Astrocyte of the spinal cord (primary cell): ENCODE measurements around the gene MPDZ.

Source experiments
- DNase-seq: peaks from one replicate; pipeline ENCODE4 v3.0.0; 2011; ENCODE audit warnings: low read depth, low spot score
- H3K4me3 ChIP-seq: 2 replicates; pipeline ENCODE4 v1.5.1; 2011; ENCODE audit warnings: low read depth, mild to moderate bottlenecking, low read length, moderate library complexity
- in situ Hi-C: cut with HindIII; loops from 2 replicates; pipeline ENCODE4 v1.10.0; 2017; ENCODE audit warnings: low sequenced_read_pairs
- TF ChIP-seq, protein P1 (sequence below): IDR thresholded peaks from 2 replicates; pipeline ENCODE4 v1.5.1; 2012; ENCODE audit warnings: low read depth, mild to moderate bottlenecking, low read length, inconsistent platforms

The MPDZ gene

DNA sequence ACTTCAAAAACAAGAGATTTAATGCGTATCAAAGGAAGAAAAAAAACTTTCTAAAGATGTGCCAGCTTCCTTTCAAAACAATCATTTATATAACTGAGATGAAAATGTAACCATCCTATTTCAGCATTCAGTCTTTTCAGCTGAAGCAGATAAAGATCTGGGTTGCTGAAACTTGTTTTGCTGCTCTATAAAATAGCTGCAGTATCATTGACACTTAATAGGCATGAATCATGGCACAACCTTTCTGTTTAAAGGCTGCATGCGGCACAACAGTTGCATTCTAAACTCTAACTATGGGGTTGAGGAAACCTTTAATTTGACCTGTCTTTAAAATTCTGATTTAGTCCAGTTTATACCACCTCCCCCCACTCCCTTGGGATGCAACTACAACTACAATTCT is 196.7 kb downstream of the MPDZ start:
- DNase-seq = no peak
- in situ Hi-C loops = no loop called here
- TF ChIP-seq, protein P1, sequence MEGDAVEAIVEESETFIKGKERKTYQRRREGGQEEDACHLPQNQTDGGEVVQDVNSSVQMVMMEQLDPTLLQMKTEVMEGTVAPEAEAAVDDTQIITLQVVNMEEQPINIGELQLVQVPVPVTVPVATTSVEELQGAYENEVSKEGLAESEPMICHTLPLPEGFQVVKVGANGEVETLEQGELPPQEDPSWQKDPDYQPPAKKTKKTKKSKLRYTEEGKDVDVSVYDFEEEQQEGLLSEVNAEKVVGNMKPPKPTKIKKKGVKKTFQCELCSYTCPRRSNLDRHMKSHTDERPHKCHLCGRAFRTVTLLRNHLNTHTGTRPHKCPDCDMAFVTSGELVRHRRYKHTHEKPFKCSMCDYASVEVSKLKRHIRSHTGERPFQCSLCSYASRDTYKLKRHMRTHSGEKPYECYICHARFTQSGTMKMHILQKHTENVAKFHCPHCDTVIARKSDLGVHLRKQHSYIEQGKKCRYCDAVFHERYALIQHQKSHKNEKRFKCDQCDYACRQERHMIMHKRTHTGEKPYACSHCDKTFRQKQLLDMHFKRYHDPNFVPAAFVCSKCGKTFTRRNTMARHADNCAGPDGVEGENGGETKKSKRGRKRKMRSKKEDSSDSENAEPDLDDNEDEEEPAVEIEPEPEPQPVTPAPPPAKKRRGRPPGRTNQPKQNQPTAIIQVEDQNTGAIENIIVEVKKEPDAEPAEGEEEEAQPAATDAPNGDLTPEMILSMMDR = no peak
- no peak overlapping the region for H3K4me3 ChIP-seq

DNA sequence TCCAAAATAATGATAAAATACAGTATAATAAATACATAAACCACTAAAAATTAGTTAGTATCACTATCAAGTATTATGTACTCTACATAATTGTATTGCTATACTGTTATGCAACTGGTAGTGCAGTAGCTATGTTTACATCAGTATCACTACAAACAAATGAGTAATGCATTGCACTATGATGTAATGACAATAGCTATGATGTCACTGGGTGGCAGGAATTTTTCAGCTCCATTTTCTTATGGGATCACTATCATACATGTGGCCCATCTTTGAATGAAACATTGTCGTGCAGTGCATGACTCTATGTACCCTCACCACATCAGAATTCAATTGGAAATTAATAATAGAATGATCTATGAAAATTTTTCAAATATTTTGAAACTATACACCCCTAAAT is 201.3 kb downstream of the MPDZ start:
- no peak for DNase-seq
- in situ Hi-C loops = no loop called here
- TF ChIP-seq, protein P1 = no peak
- H3K4me3 ChIP-seq = no peak overlapping the region

DNA sequence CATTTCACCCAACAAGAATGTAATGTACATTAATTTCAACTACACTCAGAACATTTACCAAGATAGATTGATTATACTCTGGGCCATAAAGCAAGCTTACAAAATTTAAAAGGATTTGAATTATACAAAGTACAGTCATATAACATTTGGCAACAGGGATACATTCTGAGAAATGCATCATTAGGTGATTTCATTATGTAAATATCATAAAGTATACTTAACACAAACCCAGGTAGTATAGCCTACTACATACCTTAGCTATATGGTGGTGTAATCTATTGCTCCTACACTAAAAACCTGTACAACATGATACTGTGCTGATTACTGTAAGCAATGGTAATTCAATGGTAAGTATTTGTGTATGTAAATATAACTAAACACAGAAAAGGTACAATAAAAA is 202.9 kb downstream of the MPDZ start:
- TF ChIP-seq, protein P1 = no peak
- H3K4me3 ChIP-seq = no peak overlapping the region
- in situ Hi-C loops = no loop called here
- DNase-seq = no peak

DNA sequence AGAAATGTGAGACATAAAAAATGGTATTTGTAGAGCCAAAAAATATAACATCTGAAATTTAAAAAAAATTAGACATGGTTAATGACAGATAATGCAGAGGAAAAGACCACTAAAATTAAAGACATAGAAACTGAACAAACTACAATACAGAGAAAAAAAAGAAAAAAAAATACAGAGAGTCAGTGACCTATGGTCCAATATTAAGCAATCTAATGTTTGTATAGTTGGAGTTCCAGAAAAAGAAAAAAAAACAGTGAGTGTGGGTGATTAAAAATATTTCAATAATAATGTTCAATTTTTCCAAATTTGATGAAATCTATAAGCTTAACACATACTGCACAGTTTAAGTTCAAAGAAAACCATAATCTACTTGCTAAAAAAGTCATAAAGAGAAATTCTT is 207.6 kb downstream of the MPDZ start:
- in situ Hi-C loops = no loop called here
- no peak overlapping the region for H3K4me3 ChIP-seq
- TF ChIP-seq, protein P1 = no peak
- DNase-seq = no peak

DNA sequence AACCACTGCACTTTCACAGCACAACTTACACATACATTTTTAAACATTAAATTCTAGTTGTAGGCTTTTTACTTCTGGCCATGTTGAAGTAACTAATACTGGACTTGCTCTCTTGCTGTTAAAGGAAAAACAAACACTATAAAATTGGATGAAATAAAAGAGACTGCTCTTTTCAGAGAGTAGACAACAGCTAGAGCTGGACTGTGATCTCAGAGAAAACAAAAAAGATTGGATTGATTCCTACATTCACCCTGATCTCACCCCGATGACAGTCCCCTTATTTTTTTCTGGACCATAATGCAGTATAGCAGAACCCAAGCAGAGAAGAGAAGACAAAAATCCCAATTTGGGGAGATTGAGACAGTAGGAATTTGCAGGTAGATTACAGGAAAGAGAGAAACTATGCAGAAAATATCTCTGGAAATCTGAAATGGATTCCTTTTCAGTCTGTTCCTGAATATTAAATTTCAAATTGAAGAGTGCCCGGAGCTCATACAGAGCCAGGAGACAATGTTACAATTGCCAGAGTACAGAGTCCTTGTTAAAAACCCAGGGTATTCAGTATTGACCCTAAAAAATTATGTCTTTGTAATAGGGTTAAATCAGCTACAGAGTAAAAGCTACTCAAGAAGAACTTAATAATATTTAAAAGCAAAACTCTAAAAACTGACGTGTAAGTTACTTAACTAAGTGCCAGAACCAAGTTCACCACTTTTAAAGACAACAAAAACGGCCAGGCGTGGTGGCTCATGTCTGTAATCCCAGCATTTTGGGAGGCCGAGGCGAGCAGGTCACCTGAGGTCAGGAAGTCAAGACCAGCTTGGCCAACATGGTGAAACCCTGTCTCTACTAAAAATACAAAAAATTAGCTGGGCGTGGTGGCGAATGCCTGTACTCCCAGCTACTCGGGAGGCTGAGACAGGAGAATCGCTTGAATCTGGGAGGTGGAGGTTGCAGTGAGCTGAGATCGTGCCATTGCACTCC is 208.6 kb downstream of the MPDZ start:
- no peak overlapping the region for H3K4me3 ChIP-seq
- in situ Hi-C loops = no loop called here
- DNase-seq = no peak
- TF ChIP-seq, protein P1 = no peak

DNA sequence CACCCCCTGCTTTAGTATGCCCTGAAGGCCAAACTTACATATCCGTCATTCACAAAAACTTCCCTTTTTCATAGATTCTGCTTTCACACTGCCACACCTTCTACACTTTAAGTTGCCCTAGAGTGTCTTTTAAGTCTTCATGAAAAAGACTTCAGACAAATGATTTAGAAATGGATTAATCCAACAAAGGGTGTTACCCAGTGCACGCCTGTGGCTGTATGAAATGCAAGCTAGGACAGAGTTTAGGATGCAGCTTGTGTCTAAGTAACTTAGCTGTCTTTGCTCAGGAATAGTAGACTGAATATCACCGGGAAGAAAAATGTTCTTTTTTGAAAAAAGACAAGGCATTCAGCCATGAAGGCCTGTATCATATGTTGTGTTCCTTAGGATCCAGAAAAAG is 210.0 kb downstream of the MPDZ start:
- DNase-seq = no peak
- no peak overlapping the region for H3K4me3 ChIP-seq
- TF ChIP-seq, protein P1 = no peak
- in situ Hi-C loops = no loop called here
